Mesenchymal stem cell (in vitro differentiated cells and primary cell): ENCODE results near the gene HOXC12.

Source experiments
- DNase-seq: peaks from one replicate; pipeline ENCODE4 v3.0.0-alpha.2; 2013
- H2AFZ ChIP-seq: one replicate; pipeline ENCODE4 v1.6.1; 2013; ENCODE audit warnings: low read depth, mild to moderate bottlenecking, control low read depth, inconsistent platforms, low read length, moderate library complexity
- H2AK5ac ChIP-seq: 2 replicates; pipeline ENCODE4 v1.6.1; 2013; ENCODE audit warnings: low read length, moderate library complexity, mild to moderate bottlenecking, inconsistent platforms; ENCODE audit not compliant: severe bottlenecking
- H2BK120ac ChIP-seq: one replicate; pipeline ENCODE4 v1.6.1; 2013; ENCODE audit warnings: low read depth, mild to moderate bottlenecking, inconsistent platforms, low read length, moderate library complexity
- H2BK12ac ChIP-seq, 2 experiments: one replicate each; pipeline ENCODE4 v1.6.1; 2013; ENCODE audit warnings: inconsistent platforms in 2 of 2, low read length in 2 of 2, mild to moderate bottlenecking in 2 of 2, moderate library complexity in 2 of 2, control low read depth in 1 of 2
- H2BK15ac ChIP-seq: one replicate; pipeline ENCODE4 v1.6.1; 2013; ENCODE audit warnings: mild to moderate bottlenecking, low read depth, inconsistent platforms; ENCODE audit not compliant: poor library complexity, severe bottlenecking
- H2BK5ac ChIP-seq: 2 replicates; pipeline ENCODE4 v1.6.1; 2013; ENCODE audit warnings: low read depth, mild to moderate bottlenecking, low read length, control low read depth, inconsistent platforms; ENCODE audit not compliant: poor library complexity, severe bottlenecking
- H3K14ac ChIP-seq, 2 experiments: one replicate each; pipeline ENCODE4 v1.6.1; 2013; ENCODE audit warnings: inconsistent platforms in 2 of 2, low read length in 2 of 2, control low read depth in 1 of 2, mild to moderate bottlenecking in 1 of 2, moderate library complexity in 1 of 2
- H3K18ac ChIP-seq, 2 experiments: one replicate each; pipeline ENCODE4 v1.6.1; 2013; ENCODE audit warnings: inconsistent platforms in 2 of 2, low read length in 2 of 2, control low read depth in 1 of 2, low read depth in 1 of 2, mild to moderate bottlenecking in 1 of 2
- H3K23ac ChIP-seq, 2 experiments: one replicate each; pipeline ENCODE4 v1.6.1; 2013; ENCODE audit warnings: inconsistent platforms in 2 of 2, low read length in 2 of 2, mild to moderate bottlenecking in 2 of 2, moderate library complexity in 2 of 2, control low read depth in 1 of 2
- H3K27ac ChIP-seq: 2 replicates; pipeline ENCODE4 v1.5.1; 2013; ENCODE audit warnings: mild to moderate bottlenecking, moderate library complexity, low read length, control low read depth, inconsistent platforms; ENCODE audit not compliant: poor library complexity, severe bottlenecking
- H3K27me3 ChIP-seq, 2 experiments: 2 replicates each; pipeline versions ENCODE4 v1.6.1 to v1.7.0; 2013; ENCODE audit warnings: low read length in 2 of 2, mild to moderate bottlenecking in 2 of 2, moderate library complexity in 2 of 2, control low read depth in 1 of 2, inconsistent platforms in 1 of 2; ENCODE audit not compliant: control insufficient read depth in 1 of 2, insufficient read depth in 1 of 2
- H3K36me3 ChIP-seq, 2 experiments: 2 replicates each; pipeline versions ENCODE4 v1.6.1 to v1.7.0; 2013; ENCODE audit warnings: low read length in 2 of 2, control low read depth in 1 of 2, inconsistent platforms in 1 of 2, low read depth in 1 of 2, mild to moderate bottlenecking in 1 of 2; ENCODE audit not compliant: insufficient read depth in 2 of 2, control insufficient read depth in 1 of 2
- H3K4ac ChIP-seq, 2 experiments: one replicate each; pipeline ENCODE4 v1.6.1; 2013; ENCODE audit warnings: inconsistent platforms in 2 of 2, low read length in 2 of 2, mild to moderate bottlenecking in 2 of 2, moderate library complexity in 2 of 2, control low read depth in 1 of 2, low read depth in 1 of 2
- H3K4me1 ChIP-seq: 2 replicates; pipeline ENCODE4 v1.6.1; 2013; ENCODE audit warnings: low read depth, low read length, control low read depth; ENCODE audit not compliant: control insufficient read depth, insufficient read depth
- H3K4me2 ChIP-seq: 2 replicates; pipeline ENCODE4 v1.6.1; 2013; ENCODE audit warnings: low read length, mild to moderate bottlenecking, inconsistent platforms; ENCODE audit not compliant: poor library complexity, severe bottlenecking
- H3K4me3 ChIP-seq, 2 experiments: 2 replicates each; pipeline versions ENCODE4 v1.5.1 to v1.7.0; 2013; ENCODE audit warnings: low read length in 2 of 2, mild to moderate bottlenecking in 2 of 2, control low read depth in 1 of 2, low read depth in 1 of 2; ENCODE audit not compliant: insufficient read depth in 1 of 2
- H3K79me1 ChIP-seq: replicated peaks from 2 replicates; pipeline ENCODE4 v1.6.1; 2013; ENCODE audit warnings: mild to moderate bottlenecking, control low read depth, low read length, inconsistent platforms; ENCODE audit not compliant: poor library complexity, severe bottlenecking
- H3K9ac ChIP-seq: 2 replicates; pipeline ENCODE4 v1.7.0; 2013; ENCODE audit warnings: mild to moderate bottlenecking, low read length, moderate library complexity
- H3K9me3 ChIP-seq: 2 replicates; pipeline ENCODE4 v1.7.0; 2013; ENCODE audit warnings: mild to moderate bottlenecking, low read length; ENCODE audit not compliant: control insufficient read depth
- H4K8ac ChIP-seq: one replicate; pipeline ENCODE4 v1.6.1; 2013; ENCODE audit warnings: inconsistent platforms, mild to moderate bottlenecking, low read length, moderate library complexity
- H4K91ac ChIP-seq: one replicate; pipeline ENCODE4 v1.6.1; 2013; ENCODE audit warnings: mild to moderate bottlenecking, low read length, inconsistent platforms
- WGBS: methylation state at CpG from one replicate; pipeline ENCODE4 v1.1.7; 2013; ENCODE audit warnings: mixed read lengths; 5-methylcytosine and 5-hydroxymethylcytosine counted together

The HOXC12 gene

DNA sequence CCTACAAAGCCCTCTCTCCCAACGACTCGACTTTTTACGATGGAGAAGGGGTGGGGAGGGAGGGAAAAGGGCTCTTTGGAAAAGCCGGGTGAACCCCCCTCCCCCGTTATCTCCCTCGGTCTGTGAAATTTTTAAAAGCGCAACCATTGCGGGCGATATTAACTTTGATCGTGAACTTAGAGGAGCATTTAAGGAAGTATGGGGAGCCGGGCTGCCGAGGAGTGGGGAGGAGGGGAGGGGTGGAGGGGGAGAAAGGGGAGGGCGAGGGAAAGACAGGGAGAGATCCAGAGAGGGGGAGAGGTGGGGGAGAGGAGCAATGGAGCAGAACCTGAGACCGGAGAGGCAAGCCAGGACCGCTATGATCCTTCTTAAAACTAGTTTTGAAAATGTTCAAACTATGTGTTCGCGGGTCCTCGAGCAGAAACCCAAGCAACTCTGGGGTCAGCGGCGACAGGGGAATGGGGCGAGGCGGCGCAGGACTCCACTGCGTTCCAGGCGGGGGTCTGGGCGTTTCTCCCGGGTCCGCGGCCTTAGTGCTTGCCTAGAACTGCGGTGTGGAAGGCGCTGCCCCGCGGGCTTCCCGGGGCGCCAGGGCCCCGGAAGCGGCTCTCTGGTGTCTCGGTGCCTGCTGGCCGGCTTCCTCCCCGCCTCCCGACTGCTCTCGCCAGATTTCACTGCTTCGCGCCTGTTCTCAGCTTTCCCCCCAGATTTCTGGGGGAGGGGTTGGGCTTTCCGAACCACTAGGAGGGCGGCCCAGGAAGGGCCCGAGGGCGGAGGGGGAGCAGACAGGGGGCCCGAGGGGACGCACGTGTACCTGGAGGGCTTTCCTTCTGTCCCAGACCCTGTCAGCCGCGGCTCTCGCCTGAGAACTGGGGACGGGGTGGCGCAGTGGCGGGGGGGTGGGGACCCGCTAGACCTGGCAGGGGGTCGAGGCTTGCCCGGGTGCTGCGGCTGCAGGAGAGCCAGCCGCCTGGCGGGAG, 19.7 kb downstream of the HOXC12 start, which contains the start of gene HOTAIR:
HOTAIR (minus strand) TSS at position 871 of the 980 bp plus-strand sequence.
- H3K14ac ChIP-seq, result no peak within 1 kb of the TSS
- H3K4ac ChIP-seq, result no peak within 1 kb of the TSS
- no peak within 1 kb of the TSS for H2AFZ ChIP-seq
- H3K4me1 ChIP-seq, result peaks cover 23% of the 10 kb centered on the region
- H3K4me2 ChIP-seq, result peak within 1 kb of the TSS; percentile 52
- peaks cover 74 to 94% of the 10 kb centered on the region in 2 experiments for H3K27me3 ChIP-seq
- H2BK120ac ChIP-seq, result no peak within 1 kb of the TSS
- H2AK5ac ChIP-seq, result no peak within 1 kb of the TSS
- 7% methylated on average over 44 of the region's 63 CpGs for WGBS
- H3K36me3 ChIP-seq, result no peaks in the 10 kb centered on the region
- H3K9me3 ChIP-seq, result no peaks in the 10 kb centered on the region
- no peak within 1 kb of the TSS for H2BK12ac ChIP-seq
- peak within 1 kb of the TSS in 1 of 2 experiments; percentile 27 for H3K23ac ChIP-seq
- H2BK5ac ChIP-seq, result no peak within 1 kb of the TSS
- H3K79me1 ChIP-seq, result no peaks in the 10 kb centered on the region
- H4K8ac ChIP-seq, result no peak within 1 kb of the TSS
- H2BK15ac ChIP-seq, result no peak within 1 kb of the TSS
- H3K4me3 ChIP-seq, result peak within 1 kb of the TSS; percentile 53 to 83
- H4K91ac ChIP-seq, result no peak within 1 kb of the TSS
- no peak within 1 kb of the TSS for H3K18ac ChIP-seq
- peak within 1 kb of the TSS; percentile 84 for H3K9ac ChIP-seq
- no peak for DNase-seq
- H3K27ac ChIP-seq, result no peak within 1 kb of the TSS

DNA sequence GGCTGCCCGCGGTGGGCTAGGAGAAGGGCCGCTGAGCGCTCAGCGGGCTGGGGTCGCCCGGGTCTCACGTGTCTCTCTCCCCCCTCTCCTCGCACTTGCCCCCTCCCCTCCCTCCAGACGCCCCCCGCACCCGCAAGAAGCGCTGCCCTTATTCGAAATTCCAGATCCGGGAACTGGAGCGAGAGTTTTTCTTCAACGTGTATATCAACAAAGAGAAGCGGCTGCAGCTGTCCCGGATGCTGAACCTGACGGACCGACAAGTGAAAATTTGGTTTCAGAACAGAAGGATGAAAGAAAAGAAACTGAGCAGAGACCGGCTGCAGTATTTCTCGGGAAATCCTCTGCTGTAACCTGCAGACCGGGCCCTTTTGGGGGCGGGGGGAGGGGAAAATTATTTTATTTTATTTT, 20.4 kb downstream of the HOXC12 start:
- H3K27me3 ChIP-seq, result peaks cover 67 to 94% of the 10 kb centered on the region in 2 experiments
- WGBS, result 4% methylated on average over 22 of the region's 25 CpGs

DNA sequence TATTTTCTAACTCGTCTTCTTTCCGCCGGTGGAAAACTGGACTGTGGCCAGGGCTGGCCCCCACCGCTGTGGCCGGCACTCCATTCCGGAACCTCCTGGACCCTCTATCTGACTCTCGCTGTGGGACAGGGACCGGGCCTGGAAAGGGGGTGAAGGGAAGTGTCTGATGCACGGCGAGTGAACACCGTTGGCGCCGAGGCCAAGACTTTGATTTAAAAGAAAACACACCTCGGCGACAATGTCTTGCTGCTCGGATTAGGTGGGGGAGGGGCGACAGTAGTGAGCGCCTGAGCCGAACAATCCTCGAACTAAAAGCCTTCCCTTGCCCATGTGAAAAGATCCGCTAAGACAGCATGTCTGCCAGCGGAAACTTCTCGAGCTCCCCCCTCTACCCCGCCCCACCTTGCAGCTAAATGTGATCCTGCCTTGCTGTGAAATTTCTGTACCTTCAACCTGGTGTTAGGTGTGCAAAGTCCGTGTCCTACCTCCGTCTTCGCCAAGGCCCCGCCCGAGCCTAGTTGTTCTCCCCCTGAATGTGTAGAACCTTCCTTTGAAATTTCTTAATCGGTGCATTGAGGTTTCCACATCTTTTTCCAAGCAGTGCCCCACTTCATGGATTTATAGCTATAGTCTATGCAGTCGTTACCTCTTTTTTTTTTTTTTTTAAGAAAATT, 20.9 kb downstream of the HOXC12 start:
- Histone ChIP-seq H3K23ac (no peak overlapping the region), H3K4me3 (peak overlapping the region in 1 of 2 experiments; percentile 83), H2BK120ac (no peak overlapping the region), H3K27ac (no peak overlapping the region), H3K36me3 (no peaks in the 10 kb centered on the region), H2BK5ac (no peak overlapping the region), H3K79me1 (no peaks in the 10 kb centered on the region), H2BK12ac (no peak overlapping the region), H3K9ac (peak overlapping the region; percentile 84), H3K9me3 (no peaks in the 10 kb centered on the region), H4K8ac (no peak overlapping the region), H3K27me3 (peaks cover 61 to 91% of the 10 kb centered on the region in 2 experiments), H3K4ac (no peak overlapping the region), H3K14ac (no peak overlapping the region), H2BK15ac (no peak overlapping the region), H4K91ac (no peak overlapping the region), H3K18ac (no peak overlapping the region), H3K4me1 (peaks cover 23% of the 10 kb centered on the region), H3K4me2 (peak overlapping the region; percentile 52), H2AFZ (no peak overlapping the region), H2AK5ac (no peak overlapping the region)
- no peak for DNase-seq
- WGBS, result 22% methylated on average over 30 of the region's 31 CpGs

More for the DNA sequence above, 20.4 kb downstream of the HOXC12 start:
- peaks cover 23% of the 10 kb centered on the region for H3K4me1 ChIP-seq
- peak overlapping the region in 1 of 2 experiments; percentile 27 for H3K23ac ChIP-seq
- H2BK12ac ChIP-seq, result no peak overlapping the region
- H3K14ac ChIP-seq, result no peak overlapping the region
- no peaks in the 10 kb centered on the region for H3K79me1 ChIP-seq
- H2BK15ac ChIP-seq, result no peak overlapping the region
- H4K91ac ChIP-seq, result no peak overlapping the region
- H3K27ac ChIP-seq, result no peak overlapping the region
- no peak overlapping the region for H2BK120ac ChIP-seq
- H3K4me2 ChIP-seq, result peak overlapping the region; percentile 52
- no peak for DNase-seq
- peak overlapping the region; percentile 84 for H3K9ac ChIP-seq
- no peak overlapping the region for H2AFZ ChIP-seq
- H3K36me3 ChIP-seq, result no peaks in the 10 kb centered on the region
- no peak overlapping the region for H3K4ac ChIP-seq
- no peak overlapping the region for H3K18ac ChIP-seq
- H2BK5ac ChIP-seq, result no peak overlapping the region
- H3K4me3 ChIP-seq, result peak overlapping the region; percentile 53 to 83
- H3K9me3 ChIP-seq, result no peaks in the 10 kb centered on the region
- H4K8ac ChIP-seq, result no peak overlapping the region
- no peak overlapping the region for H2AK5ac ChIP-seq
